Subcutaneous adipose tissue (tissue), 4 donors: ENCODE measurements around the gene UBR7. TPM values are rescaled to one million over a fixed set of nuclear protein-coding genes. Genes with fewer than 3 reads are reported as not detected.

ENCODE experiments used
- CTCF ChIP-seq: fragments of 450-650 bp; IDR thresholded peaks from one replicate; pipeline ENCODE4 v1.5.1; 2016; ENCODE audit warnings: low read depth, mild to moderate bottlenecking, control low read depth, antibody characterized with exemption, moderate library complexity
- total RNA-seq, 4 donors: library from RNA; depleted of rRNA; stranded (reverse); fragments of >200 nt; gene quantifications; one replicate each; pipeline ENCODE4 v1.1.0, GENCODE V29; 2016

UBR7 gene
- total RNA-seq, 4 donors from 2014 or later = 20.4 to 30.8 (median 25.8) TPM

GRCh38 chr14:93267149-93267711, 60.2 kb downstream of the UBR7 start:
- no peak for TF ChIP-seq CTCF

DNA sequence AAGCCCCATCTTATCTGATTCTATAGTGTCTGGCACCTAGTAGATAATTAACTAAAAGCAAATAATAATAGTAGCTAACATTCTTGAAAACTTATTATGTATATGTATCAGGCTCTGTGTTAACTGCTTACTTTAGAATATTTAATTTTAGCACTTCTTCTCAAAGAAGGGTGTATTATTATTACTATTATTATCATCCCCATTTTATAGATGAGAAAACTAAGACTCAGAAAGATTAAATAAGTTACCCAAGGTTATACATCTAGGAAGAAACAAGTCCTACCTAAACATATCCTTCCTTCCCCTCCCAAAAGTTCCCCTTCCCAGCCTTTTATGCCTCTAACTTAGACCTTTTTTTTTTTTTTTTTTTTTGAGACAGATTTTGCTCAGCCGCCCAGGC, 61.4 kb downstream of the UBR7 start:
- TF ChIP-seq CTCF = no peak

GRCh38 chr14:93269341-93270068, 62.4 kb downstream of the UBR7 start:
- no peak for TF ChIP-seq CTCF

DNA sequence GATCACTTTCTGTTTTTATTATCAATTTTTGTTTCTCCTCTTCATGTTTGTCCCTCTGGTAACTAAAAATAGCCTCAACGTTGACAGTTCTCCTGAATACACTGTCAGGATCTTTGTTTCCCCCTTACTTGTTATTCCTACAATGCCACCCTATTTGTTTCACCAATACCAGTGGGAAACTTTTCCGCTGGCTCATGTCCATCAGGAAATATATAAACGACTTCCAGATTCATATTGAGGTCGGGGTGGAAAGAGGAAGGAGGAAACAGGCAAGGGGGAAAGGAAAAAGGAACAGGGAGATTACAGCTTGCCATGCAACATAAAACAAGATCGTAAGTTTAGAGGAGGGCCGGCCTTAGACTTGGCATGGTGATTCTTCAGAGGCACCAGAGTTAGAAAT, 64.1 kb downstream of the UBR7 start:
- TF ChIP-seq CTCF = no peak

DNA sequence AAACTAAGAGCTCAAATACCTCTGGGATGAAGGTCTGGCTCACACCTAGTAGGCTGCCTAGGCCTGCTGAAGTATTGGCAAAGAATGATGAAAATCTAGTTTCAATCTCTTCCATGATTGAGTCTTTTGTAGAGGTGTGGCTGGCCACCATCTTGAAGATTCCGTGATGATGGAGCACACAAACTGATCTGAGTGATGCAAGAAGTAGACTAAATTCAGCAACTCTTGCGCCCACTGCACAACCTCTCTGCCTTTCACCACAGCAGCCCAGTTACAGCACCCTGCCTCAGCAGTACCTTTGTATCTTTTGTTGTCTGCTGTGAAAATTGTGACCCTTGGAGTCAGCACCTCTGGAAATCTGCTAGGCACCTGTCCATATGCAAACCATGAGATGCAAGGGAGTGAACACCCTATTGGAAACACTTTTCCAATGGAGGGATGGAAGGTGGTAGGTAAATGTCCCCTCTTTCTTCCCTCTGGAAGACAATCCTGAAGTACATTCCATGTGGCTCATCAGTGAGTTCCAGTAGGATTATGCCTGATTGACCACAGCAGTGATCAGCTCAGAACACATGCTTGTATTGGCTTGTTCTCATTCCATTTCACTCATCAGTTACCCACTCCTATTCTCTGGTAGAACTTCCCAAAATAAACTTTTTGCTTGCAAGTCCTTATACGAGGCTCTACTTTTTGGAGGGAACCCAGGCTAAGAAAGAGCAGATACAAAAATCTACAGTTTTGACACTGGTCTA, 67.2 kb downstream of the UBR7 start:
- TF ChIP-seq CTCF = no peak

DNA sequence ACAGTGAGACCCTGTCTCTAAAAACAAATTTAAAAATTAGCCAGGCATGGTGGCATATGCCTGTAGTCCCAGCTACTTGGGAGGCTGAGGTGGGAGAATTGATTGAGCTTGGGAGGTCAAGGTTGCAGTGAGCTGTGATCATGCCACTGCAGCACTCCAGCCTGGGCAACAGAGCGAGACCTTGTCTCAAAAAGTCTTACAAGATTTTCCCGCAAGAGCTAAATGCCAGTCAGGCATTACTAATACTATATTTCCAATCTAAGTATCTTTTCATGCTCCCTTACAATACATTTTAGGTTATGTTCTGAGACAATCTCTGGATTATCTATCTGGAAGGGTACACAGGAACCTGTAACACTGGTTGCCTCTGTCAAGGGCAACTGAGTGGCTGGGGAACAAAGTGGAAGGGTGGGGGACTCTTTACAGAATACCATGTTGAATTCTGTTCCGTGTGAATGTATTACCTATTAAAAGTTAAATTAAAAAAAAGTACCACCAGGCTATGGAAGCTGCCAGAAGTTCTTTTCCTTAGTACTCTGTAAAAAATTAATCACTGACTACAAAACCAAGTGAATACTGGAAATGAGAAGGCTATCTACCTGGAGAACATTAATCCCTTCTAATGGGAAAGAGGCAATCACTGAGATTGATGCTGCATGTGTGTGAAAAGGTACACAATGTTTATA, 69.1 kb downstream of the UBR7 start:
- TF ChIP-seq CTCF = no peak

Other genes starting within 250 kb of the UBR7 start
- 100 to 1,000 TPM in 1 of 4 donors, 10 to 100 TPM in 3; 53.4 to 109 (median 60.3) TPM for gene ITPK1, start 91.3 kb upstream of the UBR7 start, total RNA-seq
- gene MOAP1, start 22.4 kb upstream of the UBR7 start, total RNA-seq = 10 to 100 TPM; 12.6 to 31.6 (median 27.4) TPM
- gene LYSET, start 21.9 kb upstream of the UBR7 start, total RNA-seq = 10 to 100 TPM in 3 of 4 donors, 1 to 10 TPM in 1; 9.4 to 26.9 (median 17.3) TPM
- gene GON7, start 191 bp upstream of the UBR7 start, total RNA-seq = 10 to 100 TPM in 3 of 4 donors, 1 to 10 TPM in 1; 8.9 to 12.7 (median 11.5) TPM
- 10 to 100 TPM; 20.1 to 37.0 (median 23.7) TPM for gene BTBD7, start 125.8 kb downstream of the UBR7 start, total RNA-seq
- gene COX8C, start 139.9 kb downstream of the UBR7 start, total RNA-seq = not detected
- under 1 TPM; 0.16 to 0.75 (median 0.28) TPM for gene UNC79, start 223.7 kb downstream of the UBR7 start, total RNA-seq